ENCODE data around the gene NFKBIE. TPM values are rescaled to one million over a fixed set of nuclear protein-coding genes. Genes with fewer than 3 reads are reported as not detected.

NFKBIE gene
- total and polyA plus RNA-seq, 2 of the 13 experiments (the other 11 are each of a cell fraction or from before 2014, with no cell fraction given): 6.7 to 14.5 TPM

DNA sequence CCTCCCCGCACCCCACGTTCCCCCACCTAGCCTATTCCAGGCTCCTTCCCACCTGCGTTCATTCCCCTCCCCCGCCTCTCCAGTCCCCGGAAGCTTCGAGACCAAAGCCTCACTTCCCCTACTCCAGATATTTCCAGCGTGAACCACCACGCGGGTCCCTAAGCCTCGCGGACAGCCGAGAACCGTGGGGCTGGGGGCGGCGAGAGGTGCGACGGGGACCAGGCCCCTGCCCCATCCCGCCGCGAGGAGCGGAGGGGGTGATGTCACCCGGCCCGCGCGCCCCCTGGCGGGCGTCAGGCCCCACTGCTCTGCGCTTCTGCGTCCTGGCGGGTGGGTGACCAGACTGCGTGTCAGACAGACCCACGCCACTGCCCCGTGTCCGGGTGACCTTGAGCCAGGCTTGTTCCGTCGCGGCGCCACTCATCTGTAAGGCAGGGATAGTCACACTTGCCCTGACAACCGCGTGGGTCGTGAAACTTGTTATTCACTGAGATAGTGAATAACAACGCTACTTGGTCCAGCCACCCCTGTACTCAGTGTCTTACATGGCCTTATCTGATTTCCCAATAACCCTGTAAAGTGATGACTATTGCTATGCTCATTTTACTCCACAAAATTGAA, 27.4 kb downstream of the NFKBIE start (continued):
- TF ChIP-seq ZNF10 (CRISPR knock-in tag; IDR thresholded peaks at IDR 0.05; ENCODE audit: borderline replicate concordance, low read depth) (no peak), ZNF775 (CRISPR knock-in tag; IDR thresholded peaks at IDR 0.05; ENCODE audit: borderline replicate concordance) (no peak; the same call in 1 of the 2 replicates), GPBP1L1 (CRISPR knock-in tag; IDR thresholded peaks at IDR 0.05) (no peak), ZFY (CRISPR knock-in tag; IDR thresholded peaks at IDR 0.05) (peak; percentile 81), EZH2 (conservative IDR thresholded peaks at IDR 0.05; ENCODE audit: low read depth, low read length) (no peak), JUND (CRISPR knock-in tag; IDR thresholded peaks at IDR 0.05) (peak; percentile 95)
- TF ChIP-seq, protein P1, sequence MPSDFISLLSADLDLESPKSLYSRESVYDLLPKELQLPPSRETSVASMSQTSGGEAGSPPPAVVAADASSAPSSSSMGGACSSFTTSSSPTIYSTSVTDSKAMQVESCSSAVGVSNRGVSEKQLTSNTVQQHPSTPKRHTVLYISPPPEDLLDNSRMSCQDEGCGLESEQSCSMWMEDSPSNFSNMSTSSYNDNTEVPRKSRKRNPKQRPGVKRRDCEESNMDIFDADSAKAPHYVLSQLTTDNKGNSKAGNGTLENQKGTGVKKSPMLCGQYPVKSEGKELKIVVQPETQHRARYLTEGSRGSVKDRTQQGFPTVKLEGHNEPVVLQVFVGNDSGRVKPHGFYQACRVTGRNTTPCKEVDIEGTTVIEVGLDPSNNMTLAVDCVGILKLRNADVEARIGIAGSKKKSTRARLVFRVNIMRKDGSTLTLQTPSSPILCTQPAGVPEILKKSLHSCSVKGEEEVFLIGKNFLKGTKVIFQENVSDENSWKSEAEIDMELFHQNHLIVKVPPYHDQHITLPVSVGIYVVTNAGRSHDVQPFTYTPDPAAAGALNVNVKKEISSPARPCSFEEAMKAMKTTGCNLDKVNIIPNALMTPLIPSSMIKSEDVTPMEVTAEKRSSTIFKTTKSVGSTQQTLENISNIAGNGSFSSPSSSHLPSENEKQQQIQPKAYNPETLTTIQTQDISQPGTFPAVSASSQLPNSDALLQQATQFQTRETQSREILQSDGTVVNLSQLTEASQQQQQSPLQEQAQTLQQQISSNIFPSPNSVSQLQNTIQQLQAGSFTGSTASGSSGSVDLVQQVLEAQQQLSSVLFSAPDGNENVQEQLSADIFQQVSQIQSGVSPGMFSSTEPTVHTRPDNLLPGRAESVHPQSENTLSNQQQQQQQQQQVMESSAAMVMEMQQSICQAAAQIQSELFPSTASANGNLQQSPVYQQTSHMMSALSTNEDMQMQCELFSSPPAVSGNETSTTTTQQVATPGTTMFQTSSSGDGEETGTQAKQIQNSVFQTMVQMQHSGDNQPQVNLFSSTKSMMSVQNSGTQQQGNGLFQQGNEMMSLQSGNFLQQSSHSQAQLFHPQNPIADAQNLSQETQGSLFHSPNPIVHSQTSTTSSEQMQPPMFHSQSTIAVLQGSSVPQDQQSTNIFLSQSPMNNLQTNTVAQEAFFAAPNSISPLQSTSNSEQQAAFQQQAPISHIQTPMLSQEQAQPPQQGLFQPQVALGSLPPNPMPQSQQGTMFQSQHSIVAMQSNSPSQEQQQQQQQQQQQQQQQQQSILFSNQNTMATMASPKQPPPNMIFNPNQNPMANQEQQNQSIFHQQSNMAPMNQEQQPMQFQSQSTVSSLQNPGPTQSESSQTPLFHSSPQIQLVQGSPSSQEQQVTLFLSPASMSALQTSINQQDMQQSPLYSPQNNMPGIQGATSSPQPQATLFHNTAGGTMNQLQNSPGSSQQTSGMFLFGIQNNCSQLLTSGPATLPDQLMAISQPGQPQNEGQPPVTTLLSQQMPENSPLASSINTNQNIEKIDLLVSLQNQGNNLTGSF (CRISPR knock-in tag; IDR thresholded peaks at IDR 0.05): no peak
- TF ChIP-seq, protein P2, sequence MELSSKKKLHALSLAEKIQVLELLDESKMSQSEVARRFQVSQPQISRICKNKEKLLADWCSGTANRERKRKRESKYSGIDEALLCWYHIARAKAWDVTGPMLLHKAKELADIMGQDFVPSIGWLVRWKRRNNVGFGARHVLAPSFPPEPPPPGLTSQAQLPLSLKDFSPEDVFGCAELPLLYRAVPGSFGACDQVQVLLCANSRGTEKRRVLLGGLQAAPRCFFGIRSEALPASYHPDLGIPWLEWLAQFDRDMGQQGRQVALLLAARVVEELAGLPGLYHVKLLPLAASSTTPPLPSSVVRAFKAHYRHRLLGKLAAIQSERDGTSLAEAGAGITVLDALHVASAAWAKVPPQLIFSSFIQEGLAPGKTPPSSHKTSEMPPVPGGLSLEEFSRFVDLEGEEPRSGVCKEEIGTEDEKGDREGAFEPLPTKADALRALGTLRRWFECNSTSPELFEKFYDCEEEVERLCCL (CRISPR knock-in tag; IDR thresholded peaks at IDR 0.05; ENCODE audit: borderline replicate concordance): no peak

All from HepG2 (cell line).